ENCODE results near the gene KCNG3. TPM values are rescaled to one million over a fixed set of nuclear protein-coding genes. Genes with fewer than 3 reads are reported as not detected.

The KCNG3 gene
- total RNA-seq, 4 donors from 2014 or later: 0.22 TPM; not detected in 3

GRCh38 chr2:42495611-42496010, 1.8 kb upstream of the KCNG3 start:
- no peak for TF ChIP-seq CTCF (IDR thresholded peaks at IDR 0.05; ENCODE audit: low read depth)

GRCh38 chr2:42495234-42495581, 1.4 kb upstream of the KCNG3 start:
- no peak for TF ChIP-seq CTCF (IDR thresholded peaks at IDR 0.05; ENCODE audit: low read depth)

- no peak for TF ChIP-seq CTCF (IDR thresholded peaks at IDR 0.05; ENCODE audit: low read depth)
These were observed 812 bp upstream of the KCNG3 start for GRCh38 chr2:42494355-42495233.

- TF ChIP-seq CTCF (IDR thresholded peaks at IDR 0.05; ENCODE audit: low read depth): no peak
These were observed 903 bp downstream of the KCNG3 start for GRCh38 chr2:42492691-42493467.

GRCh38 chr2:42488297-42488696, 5.5 kb downstream of the KCNG3 start:
- TF ChIP-seq CTCF (IDR thresholded peaks at IDR 0.05; ENCODE audit: low read depth): no peak

GRCh38 chr2:42486145-42486906, 7.5 kb downstream of the KCNG3 start:
- no peak for TF ChIP-seq CTCF (IDR thresholded peaks at IDR 0.05; ENCODE audit: low read depth)

- no peak for TF ChIP-seq CTCF (IDR thresholded peaks at IDR 0.05; ENCODE audit: low read depth)
These were observed 13.4 kb downstream of the KCNG3 start for GRCh38 chr2:42480402-42480801.
